WTC11 (cell line): Measurements from ENCODE around the gene MYO16. TPM values are rescaled to one million over a fixed set of nuclear protein-coding genes. Genes with fewer than 3 reads are reported as not detected.

Experiments used
- ATAC-seq: fragments of 200-7000 bp; cut with Tn5 transposase; 2 replicates; pipeline ENCODE4 v1.10.0; 2021; ENCODE audit warnings: mild to moderate bottlenecking, moderate library complexity
- CTCF ChIA-PET: fragments of 300-600 bp; sonication (Branson Sonifier 250); formaldehyde crosslinking; loops from one replicate; lab custom pipeline; 2021; ENCODE audit warnings: antibody characterized with exemption; lab: Charles Lee
- POLR2A ChIA-PET: fragments of 350-600 bp; sonication (Branson Sonifier 250); formaldehyde crosslinking; loops from one replicate; lab custom pipeline; 2021; ENCODE audit warnings: antibody characterized with exemption; lab: Charles Lee
- DNase-seq: peaks from one replicate; pipeline ENCODE4 v3.0.0; 2021; ENCODE audit warnings: low spot score
- H3K27ac Mint-ChIP-seq: 2 replicates; pipeline ENCODE4 v1.8.0; 2021; ENCODE audit warnings: mixed read lengths
- H3K27me3 Mint-ChIP-seq: 2 replicates; pipeline ENCODE4 v1.8.0; 2021; ENCODE audit warnings: low read depth, mild to moderate bottlenecking, moderate library complexity, mixed read lengths
- H3K36me3 Mint-ChIP-seq: 2 replicates; pipeline ENCODE4 v1.8.0; 2021; ENCODE audit warnings: mixed read lengths
- H3K4me1 Mint-ChIP-seq: 2 replicates; pipeline ENCODE4 v1.8.0; 2022; ENCODE audit warnings: mixed read lengths
- H3K4me3 Mint-ChIP-seq: 2 replicates; pipeline ENCODE4 v1.8.0; 2021; ENCODE audit warnings: mild to moderate bottlenecking, moderate library complexity, mixed read lengths
- H3K9me3 Mint-ChIP-seq: 2 replicates; pipeline ENCODE4 v1.8.0; 2021; ENCODE audit warnings: mixed read lengths
- AFF4 ChIP-seq: sonication (generic); formaldehyde crosslinking; IDR thresholded peaks from 2 replicates; pipeline ENCODE4 v1.8.1; 2023; ENCODE audit warnings: mild to moderate bottlenecking, missing genetic modification reagents, borderline replicate concordance
- MXD4 ChIP-seq: fragments of 250-450 bp; sonication (Bioruptor Pico); IDR thresholded peaks from 2 replicates; pipeline ENCODE4 v1.8.0; 2021; ENCODE audit warnings: mild to moderate bottlenecking, moderate library complexity, borderline replicate concordance
- NFATC4 ChIP-seq: fragments of 250-450 bp; sonication (Bioruptor Pico); IDR thresholded peaks from 2 replicates; pipeline ENCODE4 v1.9.0; 2021; ENCODE audit warnings: mild to moderate bottlenecking
- NR2C2 ChIP-seq: sonication (generic); formaldehyde crosslinking; IDR thresholded peaks from 2 replicates; pipeline ENCODE4 v1.8.0; 2022; ENCODE audit warnings: mild to moderate bottlenecking, missing genetic modification reagents
- TP53 ChIP-seq: sonication (generic); formaldehyde crosslinking; IDR thresholded peaks from 2 replicates; pipeline ENCODE4 v1.8.1; 2023; ENCODE audit warnings: mild to moderate bottlenecking, missing genetic modification reagents
- USF1 ChIP-seq: sonication (generic); formaldehyde crosslinking; IDR thresholded peaks from 2 replicates; pipeline ENCODE4 v1.8.0; 2022; ENCODE audit warnings: mild to moderate bottlenecking, missing genetic modification reagents
- ZNF121 ChIP-seq: sonication (generic); formaldehyde crosslinking; IDR thresholded peaks from 2 replicates; pipeline ENCODE4 v1.8.0; 2023; ENCODE audit warnings: missing genetic modification reagents
- ZNF263 ChIP-seq: sonication (generic); formaldehyde crosslinking; IDR thresholded peaks from 2 replicates; pipeline ENCODE4 v1.8.1; 2022; ENCODE audit warnings: low read depth, mild to moderate bottlenecking, moderate library complexity, missing genetic modification reagents
- ZNF396 ChIP-seq: fragments of 250-450 bp; sonication (Bioruptor Pico); IDR thresholded peaks from 2 replicates; pipeline ENCODE4 v1.8.0; 2021; ENCODE audit warnings: mild to moderate bottlenecking, moderate library complexity, borderline replicate concordance
- ZNF425 ChIP-seq: fragments of 250-450 bp; sonication (Bioruptor Pico); conservative IDR thresholded peaks from 2 replicates; pipeline ENCODE4 v1.9.0; 2021; ENCODE audit warnings: mild to moderate bottlenecking
- ZNF512 ChIP-seq: sonication (generic); formaldehyde crosslinking; IDR thresholded peaks from 2 replicates; pipeline ENCODE4 v1.8.1; 2022; ENCODE audit warnings: missing genetic modification reagents, borderline replicate concordance
- total RNA-seq: library from RNA; stranded (reverse); gene quantifications from 3 replicates; pipeline ENCODE4 v1.2.3, GENCODE V29; 2021
- TF ChIP-seq, protein P1 (sequence below): fragments of 200-600 bp; IDR thresholded peaks from 2 replicates; pipeline ENCODE4 v1.8.0; 2022; ENCODE audit warnings: antibody characterized with exemption

MYO16 gene
- total RNA-seq, 1 experiment from 2014 or later = 0.09 TPM

- DNase-seq = no peak
- ChIA-PET CTCF (no interaction called here), POLR2A (no interaction called here)
- no peaks in the 10 kb centered on the region for H3K27me3 Mint-ChIP-seq
- H3K9me3 Mint-ChIP-seq = peaks cover 7% of the 10 kb centered on the region
- H3K4me1 Mint-ChIP-seq = no peaks in the 10 kb centered on the region
- H3K36me3 Mint-ChIP-seq = no peaks in the 10 kb centered on the region
- no peak overlapping the region for H3K4me3 Mint-ChIP-seq
- no peak overlapping the region for H3K27ac Mint-ChIP-seq
- TF ChIP-seq NR2C2 (CRISPR knock-in tag) (no peak), ZNF425 (CRISPR knock-in tag) (no peak), ZNF121 (no peak), USF1 (no peak), ZNF263 (CRISPR knock-in tag) (no peak), TP53 (CRISPR knock-in tag) (no peak), ZNF512 (CRISPR knock-in tag) (no peak), ZNF396 (CRISPR knock-in tag) (no peak), AFF4 (CRISPR knock-in tag) (no peak), NFATC4 (CRISPR knock-in tag) (no peak)
- TF ChIP-seq, protein P1, sequence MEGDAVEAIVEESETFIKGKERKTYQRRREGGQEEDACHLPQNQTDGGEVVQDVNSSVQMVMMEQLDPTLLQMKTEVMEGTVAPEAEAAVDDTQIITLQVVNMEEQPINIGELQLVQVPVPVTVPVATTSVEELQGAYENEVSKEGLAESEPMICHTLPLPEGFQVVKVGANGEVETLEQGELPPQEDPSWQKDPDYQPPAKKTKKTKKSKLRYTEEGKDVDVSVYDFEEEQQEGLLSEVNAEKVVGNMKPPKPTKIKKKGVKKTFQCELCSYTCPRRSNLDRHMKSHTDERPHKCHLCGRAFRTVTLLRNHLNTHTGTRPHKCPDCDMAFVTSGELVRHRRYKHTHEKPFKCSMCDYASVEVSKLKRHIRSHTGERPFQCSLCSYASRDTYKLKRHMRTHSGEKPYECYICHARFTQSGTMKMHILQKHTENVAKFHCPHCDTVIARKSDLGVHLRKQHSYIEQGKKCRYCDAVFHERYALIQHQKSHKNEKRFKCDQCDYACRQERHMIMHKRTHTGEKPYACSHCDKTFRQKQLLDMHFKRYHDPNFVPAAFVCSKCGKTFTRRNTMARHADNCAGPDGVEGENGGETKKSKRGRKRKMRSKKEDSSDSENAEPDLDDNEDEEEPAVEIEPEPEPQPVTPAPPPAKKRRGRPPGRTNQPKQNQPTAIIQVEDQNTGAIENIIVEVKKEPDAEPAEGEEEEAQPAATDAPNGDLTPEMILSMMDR = no peak
- no peak for ATAC-seq
These were observed 308.7 kb downstream of the MYO16 start for GRCh38 chr13:108938155-108938554.

- TF ChIP-seq MXD4 (CRISPR knock-in tag) = no peak
- no peak for TF ChIP-seq ZNF425 (CRISPR knock-in tag)
- TF ChIP-seq, all 79 proteins: peak for 0
- no peak for ATAC-seq
- ChIA-PET POLR2A (no interaction called here), CTCF (no interaction called here)
- Mint-ChIP-seq H3K4me1 (no peaks in the 10 kb centered on the region), H3K27ac (no peak overlapping the region), H3K36me3 (no peaks in the 10 kb centered on the region), H3K27me3 (no peaks in the 10 kb centered on the region), H3K4me3 (no peak overlapping the region), H3K9me3 (no peaks in the 10 kb centered on the region)
- no peak for DNase-seq
These were observed 310.7 kb downstream of the MYO16 start for GRCh38 chr13:108940121-108940520.
